Measurements from ENCODE around the gene ZNF737.
"Not testable (repeated sequence)": the region's sequence is repeated elsewhere in the genome, so short reads cannot be mapped to it uniquely, and the experiment has no call there.

The ZNF737 gene

GRCh38 chr19:20565321-20566018 is at the start of gene ZNF737:
Gene ZNF737 (minus strand): TSS chr19:20565781. CDS start chr19:20565640, 141 bp downstream.
- Histone ChIP-seq H3K27me3 (ENCODE audit: control insufficient read depth in 2 of 2, insufficient read depth in 2 of 2, low read length in 2 of 2) (no peaks in the 10 kb centered on the region), H3K4me1 (ENCODE audit: control insufficient read depth in 2 of 2, insufficient read depth in 2 of 2, low read length in 2 of 2) (peaks cover 3% of the 10 kb centered on the region in 2 donors), H3K27ac (ENCODE audit: low read depth in 2 of 2, low read length in 2 of 2) (peak within 1 kb of the TSS; percentile 83 to 86), H3K4me3 (ENCODE audit: low read length in 2 of 2) (peak within 1 kb of the TSS; percentile 89 to 97), H3K9me3 (ENCODE audit: control insufficient read depth in 2 of 2, low read length in 2 of 2) (peaks cover 4 to 12% of the 10 kb centered on the region in 2 donors), H3K36me3 (ENCODE audit: control insufficient read depth in 2 of 2, insufficient read depth in 2 of 2, low read length in 2 of 2) (peaks cover 5 to 16% of the 10 kb centered on the region in 2 donors), H3K9ac (ENCODE audit: low read depth in 1 of 2, low read length in 2 of 2) (peak within 1 kb of the TSS; percentile 79 to 81)

DNA sequence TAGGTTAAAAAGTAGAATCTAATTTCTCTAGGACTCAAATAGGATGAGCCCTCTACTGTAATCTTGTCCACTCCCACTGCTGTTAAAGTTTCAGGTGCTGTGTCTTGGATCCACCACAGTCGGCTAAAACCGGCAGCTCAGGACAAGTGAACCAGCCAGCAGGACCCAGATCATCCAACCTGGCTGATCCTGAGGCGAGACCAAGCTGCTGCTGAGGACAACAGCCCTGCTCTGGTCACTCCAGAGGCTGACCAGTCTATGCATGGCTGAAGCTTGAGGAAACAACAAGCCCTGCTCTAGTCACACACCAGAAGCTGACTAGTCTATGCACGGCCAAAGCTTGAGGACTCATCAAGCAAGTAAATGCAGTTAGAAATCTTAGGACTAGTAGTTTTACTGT is 49.4 kb upstream of the ZNF737 start:
- not testable (repeated sequence) for H3K9me3 ChIP-seq (ENCODE audit: control insufficient read depth in 2 of 2, low read length in 2 of 2); H3K27me3 ChIP-seq (ENCODE audit: control insufficient read depth in 2 of 2, insufficient read depth in 2 of 2, low read length in 2 of 2)

DNA sequence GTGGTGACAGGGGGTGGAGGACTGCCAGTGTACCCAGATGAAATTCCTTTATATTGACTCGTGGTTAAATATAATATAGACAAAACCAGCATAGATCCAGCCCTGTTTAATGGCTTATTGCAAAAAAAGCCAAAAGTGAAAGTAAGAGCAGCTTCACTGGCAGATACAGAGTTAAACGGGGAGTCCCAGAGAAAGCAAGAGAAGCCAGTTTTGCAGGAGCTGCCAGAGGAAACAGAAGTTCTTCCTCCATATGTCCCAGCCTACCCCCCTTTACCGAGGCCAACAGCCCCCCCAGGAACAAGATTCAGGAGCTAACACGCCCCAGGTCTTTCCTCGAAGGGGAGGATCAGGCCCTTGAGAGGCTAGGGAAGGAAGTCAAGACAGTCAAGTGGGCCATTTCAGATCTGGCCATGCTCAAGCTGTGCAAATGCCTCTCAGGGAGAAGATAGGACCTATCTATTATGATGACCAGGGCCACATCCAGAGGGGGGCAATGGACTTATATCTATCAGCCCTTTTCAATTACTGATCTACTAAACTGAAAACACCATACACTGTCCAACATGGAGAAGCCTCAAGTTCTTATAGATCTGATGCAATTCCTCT is 47.2 kb upstream of the ZNF737 start:
- no peak overlapping the region for H3K27ac ChIP-seq (ENCODE audit: low read depth in 2 of 2, low read length in 2 of 2)
- H3K4me1 ChIP-seq (ENCODE audit: control insufficient read depth in 2 of 2, insufficient read depth in 2 of 2, low read length in 2 of 2) = no peaks in the 10 kb centered on the region
- H3K9ac ChIP-seq (ENCODE audit: low read depth in 1 of 2, low read length in 2 of 2) = no peak overlapping the region
- H3K9me3 ChIP-seq (ENCODE audit: control insufficient read depth in 2 of 2, low read length in 2 of 2) = peaks cover 0 to 7% of the 10 kb centered on the region in 2 donors
- no peaks in the 10 kb centered on the region for H3K27me3 ChIP-seq (ENCODE audit: control insufficient read depth in 2 of 2, insufficient read depth in 2 of 2, low read length in 2 of 2)
- peak overlapping the region in 1 of 2 donors; percentile 44 for H3K4me3 ChIP-seq (ENCODE audit: low read length in 2 of 2)
- H3K36me3 ChIP-seq (ENCODE audit: control insufficient read depth in 2 of 2, insufficient read depth in 2 of 2, low read length in 2 of 2) = no peaks in the 10 kb centered on the region

More for the DNA sequence above, 49.4 kb upstream of the ZNF737 start:
- H3K36me3 ChIP-seq (ENCODE audit: control insufficient read depth in 2 of 2, insufficient read depth in 2 of 2, low read length in 2 of 2); H3K27ac ChIP-seq (ENCODE audit: low read depth in 2 of 2, low read length in 2 of 2); H3K9ac ChIP-seq (ENCODE audit: low read depth in 1 of 2, low read length in 2 of 2); H3K4me1 ChIP-seq (ENCODE audit: control insufficient read depth in 2 of 2, insufficient read depth in 2 of 2, low read length in 2 of 2); H3K4me3 ChIP-seq (ENCODE audit: low read length in 2 of 2): not testable (repeated sequence)

DNA sequence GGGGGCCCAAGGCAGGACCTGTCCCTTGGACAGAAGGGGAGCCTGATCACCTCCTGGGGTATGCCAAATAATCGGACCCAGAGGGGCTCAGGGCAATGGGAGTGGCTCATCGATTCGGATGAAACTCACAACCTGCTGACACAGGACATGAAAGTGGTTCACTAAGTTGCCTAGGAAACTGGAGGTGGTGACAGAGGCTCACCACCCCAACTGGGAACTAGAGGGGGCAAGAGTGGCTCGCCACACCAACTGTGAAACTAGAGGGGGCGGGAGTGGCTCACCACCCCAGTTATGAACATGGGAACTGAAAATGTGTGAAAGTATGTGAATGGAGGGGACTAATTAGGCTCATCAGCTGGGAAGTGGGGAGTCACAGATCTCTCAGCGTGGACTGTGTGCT is 46.3 kb upstream of the ZNF737 start:
- Histone ChIP-seq H3K9me3 (ENCODE audit: control insufficient read depth in 2 of 2, low read length in 2 of 2) (peaks cover 0 to 7% of the 10 kb centered on the region in 2 donors), H3K4me3 (ENCODE audit: low read length in 2 of 2) (peak overlapping the region in 1 of 2 donors; percentile 44)

GRCh38 chr19:20607943-20608342 is 42.4 kb upstream of the ZNF737 start:
- H3K27ac ChIP-seq (ENCODE audit: low read depth in 2 of 2, low read length in 2 of 2) = no peak overlapping the region
- H3K4me3 ChIP-seq (ENCODE audit: low read length in 2 of 2) = no peak overlapping the region
- no peaks in the 10 kb centered on the region for H3K27me3 ChIP-seq (ENCODE audit: control insufficient read depth in 2 of 2, insufficient read depth in 2 of 2, low read length in 2 of 2)
- no peaks in the 10 kb centered on the region for H3K4me1 ChIP-seq (ENCODE audit: control insufficient read depth in 2 of 2, insufficient read depth in 2 of 2, low read length in 2 of 2)
- no peaks in the 10 kb centered on the region for H3K36me3 ChIP-seq (ENCODE audit: control insufficient read depth in 2 of 2, insufficient read depth in 2 of 2, low read length in 2 of 2)
- peaks cover 1 to 4% of the 10 kb centered on the region in 2 donors for H3K9me3 ChIP-seq (ENCODE audit: control insufficient read depth in 2 of 2, low read length in 2 of 2)
- H3K9ac ChIP-seq (ENCODE audit: low read depth in 1 of 2, low read length in 2 of 2) = no peak overlapping the region

More for the DNA sequence above, 46.3 kb upstream of the ZNF737 start:
- Histone ChIP-seq H3K27ac (ENCODE audit: low read depth in 2 of 2, low read length in 2 of 2) (no peak overlapping the region), H3K4me1 (ENCODE audit: control insufficient read depth in 2 of 2, insufficient read depth in 2 of 2, low read length in 2 of 2) (no peaks in the 10 kb centered on the region), H3K9ac (ENCODE audit: low read depth in 1 of 2, low read length in 2 of 2) (no peak overlapping the region), H3K36me3 (ENCODE audit: control insufficient read depth in 2 of 2, insufficient read depth in 2 of 2, low read length in 2 of 2) (no peaks in the 10 kb centered on the region), H3K27me3 (ENCODE audit: control insufficient read depth in 2 of 2, insufficient read depth in 2 of 2, low read length in 2 of 2) (no peaks in the 10 kb centered on the region)

GRCh38 chr19:20558571-20558970 is 7.0 kb downstream of the ZNF737 start:
- no peaks in the 10 kb centered on the region for H3K4me1 ChIP-seq (ENCODE audit: control insufficient read depth in 2 of 2, insufficient read depth in 2 of 2, low read length in 2 of 2)
- H3K27me3 ChIP-seq (ENCODE audit: control insufficient read depth in 2 of 2, insufficient read depth in 2 of 2, low read length in 2 of 2) = no peaks in the 10 kb centered on the region
- peaks cover 9 to 13% of the 10 kb centered on the region in 2 donors for H3K36me3 ChIP-seq (ENCODE audit: control insufficient read depth in 2 of 2, insufficient read depth in 2 of 2, low read length in 2 of 2)
- peaks cover 17 to 27% of the 10 kb centered on the region in 2 donors for H3K9me3 ChIP-seq (ENCODE audit: control insufficient read depth in 2 of 2, low read length in 2 of 2)
- H3K4me3 ChIP-seq (ENCODE audit: low read length in 2 of 2) = peak overlapping the region in 1 of 2 donors; percentile 22
- no peak overlapping the region for H3K9ac ChIP-seq (ENCODE audit: low read depth in 1 of 2, low read length in 2 of 2)
- no peak overlapping the region for H3K27ac ChIP-seq (ENCODE audit: low read depth in 2 of 2, low read length in 2 of 2)

DNA sequence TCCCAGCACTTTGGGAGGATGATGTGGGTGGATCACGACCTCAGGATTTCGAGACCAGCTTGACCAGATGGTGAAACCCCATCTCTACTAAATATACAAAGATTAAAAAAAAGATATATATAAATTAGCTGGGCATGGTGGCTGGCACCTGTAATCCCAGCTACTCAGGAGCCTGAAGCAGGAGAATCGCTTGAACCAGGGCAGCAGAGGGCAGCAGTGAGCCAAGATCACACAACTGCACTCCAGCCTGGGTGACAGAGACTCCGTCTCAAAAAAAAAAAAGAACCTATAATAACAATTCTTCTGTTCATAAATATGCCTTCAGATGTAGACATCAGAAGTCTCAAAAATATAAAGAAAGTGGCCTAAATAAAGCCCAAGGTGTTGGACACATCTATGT is 7.6 kb downstream of the ZNF737 start:
- peaks cover 9 to 12% of the 10 kb centered on the region in 2 donors for H3K36me3 ChIP-seq (ENCODE audit: control insufficient read depth in 2 of 2, insufficient read depth in 2 of 2, low read length in 2 of 2)
- peaks cover 16 to 31% of the 10 kb centered on the region in 2 donors for H3K9me3 ChIP-seq (ENCODE audit: control insufficient read depth in 2 of 2, low read length in 2 of 2)
- no peaks in the 10 kb centered on the region for H3K27me3 ChIP-seq (ENCODE audit: control insufficient read depth in 2 of 2, insufficient read depth in 2 of 2, low read length in 2 of 2)
- no peak overlapping the region for H3K4me3 ChIP-seq (ENCODE audit: low read length in 2 of 2)
- H3K4me1 ChIP-seq (ENCODE audit: control insufficient read depth in 2 of 2, insufficient read depth in 2 of 2, low read length in 2 of 2) = no peaks in the 10 kb centered on the region
- H3K9ac ChIP-seq (ENCODE audit: low read depth in 1 of 2, low read length in 2 of 2) = no peak overlapping the region
- H3K27ac ChIP-seq (ENCODE audit: low read depth in 2 of 2, low read length in 2 of 2) = no peak overlapping the region

- not testable (repeated sequence) for H3K9ac ChIP-seq (ENCODE audit: low read depth in 1 of 2, low read length in 2 of 2); H3K27me3 ChIP-seq (ENCODE audit: control insufficient read depth in 2 of 2, insufficient read depth in 2 of 2, low read length in 2 of 2); H3K27ac ChIP-seq (ENCODE audit: low read depth in 2 of 2, low read length in 2 of 2); H3K4me1 ChIP-seq (ENCODE audit: control insufficient read depth in 2 of 2, insufficient read depth in 2 of 2, low read length in 2 of 2)
- Histone ChIP-seq H3K9me3 (ENCODE audit: control insufficient read depth in 2 of 2, low read length in 2 of 2) (peaks cover 50 to 63% of the 10 kb centered on the region in 2 donors), H3K4me3 (ENCODE audit: low read length in 2 of 2) (peak overlapping the region in 1 of 2 donors; percentile 53), H3K36me3 (ENCODE audit: control insufficient read depth in 2 of 2, insufficient read depth in 2 of 2, low read length in 2 of 2) (peaks cover 39 to 48% of the 10 kb centered on the region in 2 donors)
Observed at GRCh38 chr19:20544667-20545333, 20.8 kb downstream of the ZNF737 start.

GRCh38 chr19:20530303-20530702 is 35.3 kb downstream of the ZNF737 start:
- not testable (repeated sequence) for H3K27ac ChIP-seq (ENCODE audit: low read depth in 2 of 2, low read length in 2 of 2); H3K27me3 ChIP-seq (ENCODE audit: control insufficient read depth in 2 of 2, insufficient read depth in 2 of 2, low read length in 2 of 2); H3K9me3 ChIP-seq (ENCODE audit: control insufficient read depth in 2 of 2, low read length in 2 of 2); H3K9ac ChIP-seq (ENCODE audit: low read depth in 1 of 2, low read length in 2 of 2); H3K36me3 ChIP-seq (ENCODE audit: control insufficient read depth in 2 of 2, insufficient read depth in 2 of 2, low read length in 2 of 2); H3K4me1 ChIP-seq (ENCODE audit: control insufficient read depth in 2 of 2, insufficient read depth in 2 of 2, low read length in 2 of 2); H3K4me3 ChIP-seq (ENCODE audit: low read length in 2 of 2)

Data from mucosa of rectum (tissue), 2 donors.